BE2C (cell line): ENCODE data around the gene KIAA0408.

Experiments used
- DNase-seq: peaks from one replicate; pipeline ENCODE4 v3.0.0-alpha.2; 2020
- H3K27me3 ChIP-seq: fragments of 250-450 bp; sonication (Bioruptor Pico); 2 replicates; pipeline ENCODE4 v1.5.1; 2020; ENCODE audit warnings: mild to moderate bottlenecking
- H3K36me3 ChIP-seq: fragments of 250-450 bp; sonication (Bioruptor Pico); 2 replicates; pipeline ENCODE4 v1.5.1; 2020; ENCODE audit warnings: mild to moderate bottlenecking
- H3K4me1 ChIP-seq: fragments of 250-450 bp; sonication (Bioruptor Pico); 2 replicates; pipeline ENCODE4 v1.5.1; 2020
- H3K4me3 ChIP-seq: 2 replicates; pipeline ENCODE4 v1.5.1; 2011; ENCODE audit warnings: low read depth, low read length
- H3K9me3 ChIP-seq: fragments of 250-450 bp; sonication (Bioruptor Pico); 2 replicates; pipeline ENCODE4 v1.5.1; 2020
- TF ChIP-seq, protein P1 (sequence below): IDR thresholded peaks from 2 replicates; pipeline ENCODE4 v1.5.1; 2012; ENCODE audit warnings: mild to moderate bottlenecking, low read depth, low read length

Gene KIAA0408

DNA sequence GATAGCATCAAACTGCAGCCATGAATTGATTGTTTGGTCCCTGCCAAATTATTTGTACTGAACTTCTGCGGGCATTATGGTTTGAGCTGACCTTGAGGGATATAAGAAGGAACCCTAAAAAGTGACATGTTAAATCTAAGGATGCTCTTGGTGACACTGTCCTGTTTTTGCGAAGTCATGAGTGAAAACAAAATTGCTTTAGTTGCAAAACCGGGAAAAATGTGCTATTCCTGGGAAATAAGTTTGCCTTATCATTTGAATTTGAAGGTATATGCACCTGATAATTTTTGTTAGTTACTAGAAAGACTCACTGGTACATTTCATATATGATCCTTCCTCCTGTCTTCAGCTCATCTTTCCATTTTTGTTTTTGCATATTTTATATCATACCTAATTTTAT, 7.8 kb downstream of the KIAA0408 start:
- H3K9me3 ChIP-seq: no peaks in the 10 kb centered on the region
- TF ChIP-seq, protein P1, sequence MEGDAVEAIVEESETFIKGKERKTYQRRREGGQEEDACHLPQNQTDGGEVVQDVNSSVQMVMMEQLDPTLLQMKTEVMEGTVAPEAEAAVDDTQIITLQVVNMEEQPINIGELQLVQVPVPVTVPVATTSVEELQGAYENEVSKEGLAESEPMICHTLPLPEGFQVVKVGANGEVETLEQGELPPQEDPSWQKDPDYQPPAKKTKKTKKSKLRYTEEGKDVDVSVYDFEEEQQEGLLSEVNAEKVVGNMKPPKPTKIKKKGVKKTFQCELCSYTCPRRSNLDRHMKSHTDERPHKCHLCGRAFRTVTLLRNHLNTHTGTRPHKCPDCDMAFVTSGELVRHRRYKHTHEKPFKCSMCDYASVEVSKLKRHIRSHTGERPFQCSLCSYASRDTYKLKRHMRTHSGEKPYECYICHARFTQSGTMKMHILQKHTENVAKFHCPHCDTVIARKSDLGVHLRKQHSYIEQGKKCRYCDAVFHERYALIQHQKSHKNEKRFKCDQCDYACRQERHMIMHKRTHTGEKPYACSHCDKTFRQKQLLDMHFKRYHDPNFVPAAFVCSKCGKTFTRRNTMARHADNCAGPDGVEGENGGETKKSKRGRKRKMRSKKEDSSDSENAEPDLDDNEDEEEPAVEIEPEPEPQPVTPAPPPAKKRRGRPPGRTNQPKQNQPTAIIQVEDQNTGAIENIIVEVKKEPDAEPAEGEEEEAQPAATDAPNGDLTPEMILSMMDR: no peak
- no peaks in the 10 kb centered on the region for H3K4me1 ChIP-seq
- no peak for DNase-seq
- H3K4me3 ChIP-seq: no peak overlapping the region
- H3K27me3 ChIP-seq: no peaks in the 10 kb centered on the region
- H3K36me3 ChIP-seq: peaks cover 82% of the 10 kb centered on the region

DNA sequence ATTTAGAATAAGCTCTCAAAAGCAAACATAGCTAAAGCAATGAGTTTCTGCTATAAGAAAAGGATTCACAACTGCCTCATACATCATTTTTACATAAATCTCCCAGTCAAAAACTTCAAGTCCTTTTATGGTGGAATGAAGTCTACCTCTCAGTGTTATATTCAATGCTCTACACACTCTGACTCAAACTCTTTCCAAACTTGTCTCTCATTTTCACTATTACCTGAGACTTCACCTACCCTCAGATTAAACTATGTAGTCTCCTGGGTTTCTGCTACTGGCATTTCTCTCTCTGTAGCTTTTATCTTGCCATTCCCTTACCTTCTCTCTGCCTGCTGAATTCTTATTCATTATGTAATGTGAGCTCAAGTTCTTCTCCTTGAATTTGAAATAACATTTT, 11.4 kb downstream of the KIAA0408 start:
- TF ChIP-seq, protein P1: no peak
- H3K9me3 ChIP-seq: no peaks in the 10 kb centered on the region
- no peaks in the 10 kb centered on the region for H3K4me1 ChIP-seq
- no peaks in the 10 kb centered on the region for H3K27me3 ChIP-seq
- H3K36me3 ChIP-seq: peaks cover 97% of the 10 kb centered on the region
- no peak overlapping the region for H3K4me3 ChIP-seq
- DNase-seq: no peak

DNA sequence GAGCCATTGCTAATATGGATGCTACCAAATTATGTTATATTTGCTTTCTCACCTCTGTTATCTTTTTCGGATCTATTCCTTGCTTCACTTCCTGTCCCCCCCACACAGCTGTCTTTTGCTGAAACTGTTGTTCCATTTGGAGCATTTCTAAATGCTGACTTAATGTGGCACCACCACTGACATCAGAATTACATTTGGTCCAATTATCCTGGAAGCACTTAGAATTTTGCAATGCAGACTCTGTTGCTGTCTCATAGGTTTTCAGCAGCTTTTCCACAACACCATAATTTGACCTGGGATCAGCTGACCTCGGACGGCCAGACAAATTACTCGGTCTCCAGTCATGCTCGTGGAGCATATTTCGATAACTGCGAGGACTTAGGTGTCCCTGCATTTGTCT, 12.8 kb downstream of the KIAA0408 start:
- no peaks in the 10 kb centered on the region for H3K9me3 ChIP-seq
- H3K36me3 ChIP-seq: peaks cover 94% of the 10 kb centered on the region
- H3K4me1 ChIP-seq: no peaks in the 10 kb centered on the region
- TF ChIP-seq, protein P1: no peak
- DNase-seq: no peak
- no peaks in the 10 kb centered on the region for H3K27me3 ChIP-seq
- no peak overlapping the region for H3K4me3 ChIP-seq

DNA sequence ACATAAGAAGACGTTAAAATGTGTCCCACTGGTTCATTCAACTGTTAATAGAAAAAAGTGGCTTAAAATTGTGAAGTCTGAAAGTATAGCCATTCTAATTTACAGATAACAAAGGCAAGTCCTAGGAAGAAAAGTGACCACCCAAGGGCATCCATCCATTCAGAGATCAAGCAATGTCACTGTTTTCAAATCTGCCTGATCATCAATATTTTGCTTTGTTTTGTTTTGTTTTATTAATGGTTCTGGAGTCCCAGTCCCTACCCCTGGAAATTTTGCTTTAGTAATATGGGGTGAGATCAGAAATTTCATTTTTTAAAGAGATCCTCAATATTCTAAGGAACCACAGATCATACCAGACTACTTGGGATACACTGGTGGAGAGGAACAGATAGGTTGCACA, 17.3 kb downstream of the KIAA0408 start:
- Histone ChIP-seq H3K4me1 (no peaks in the 10 kb centered on the region), H3K4me3 (no peak overlapping the region), H3K9me3 (no peaks in the 10 kb centered on the region), H3K36me3 (peaks cover 64% of the 10 kb centered on the region), H3K27me3 (no peaks in the 10 kb centered on the region)
- DNase-seq: no peak
- TF ChIP-seq, protein P1: no peak

DNA sequence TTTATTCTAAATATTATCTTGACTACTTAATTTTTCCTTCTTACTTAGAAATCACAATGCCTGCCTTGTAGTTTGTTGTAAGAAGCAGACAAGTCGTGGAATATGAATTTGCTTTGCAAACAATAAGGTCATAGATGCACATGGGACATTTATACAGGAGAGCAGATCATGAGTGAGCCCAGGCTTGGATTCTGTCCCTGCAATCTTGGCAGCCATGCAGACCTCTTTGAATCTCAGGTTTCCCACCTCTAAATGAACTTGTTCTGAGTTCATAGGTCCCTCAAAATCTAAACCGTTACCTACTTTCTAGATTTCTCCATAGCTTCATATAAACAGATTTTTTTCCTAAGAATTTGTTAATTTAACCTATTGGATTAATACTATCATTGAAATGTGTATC, 19.5 kb downstream of the KIAA0408 start:
- no peaks in the 10 kb centered on the region for H3K27me3 ChIP-seq
- H3K4me3 ChIP-seq: no peak overlapping the region
- DNase-seq: no peak
- no peaks in the 10 kb centered on the region for H3K4me1 ChIP-seq
- TF ChIP-seq, protein P1: no peak
- peaks cover 42% of the 10 kb centered on the region for H3K36me3 ChIP-seq
- H3K9me3 ChIP-seq: no peaks in the 10 kb centered on the region

DNA sequence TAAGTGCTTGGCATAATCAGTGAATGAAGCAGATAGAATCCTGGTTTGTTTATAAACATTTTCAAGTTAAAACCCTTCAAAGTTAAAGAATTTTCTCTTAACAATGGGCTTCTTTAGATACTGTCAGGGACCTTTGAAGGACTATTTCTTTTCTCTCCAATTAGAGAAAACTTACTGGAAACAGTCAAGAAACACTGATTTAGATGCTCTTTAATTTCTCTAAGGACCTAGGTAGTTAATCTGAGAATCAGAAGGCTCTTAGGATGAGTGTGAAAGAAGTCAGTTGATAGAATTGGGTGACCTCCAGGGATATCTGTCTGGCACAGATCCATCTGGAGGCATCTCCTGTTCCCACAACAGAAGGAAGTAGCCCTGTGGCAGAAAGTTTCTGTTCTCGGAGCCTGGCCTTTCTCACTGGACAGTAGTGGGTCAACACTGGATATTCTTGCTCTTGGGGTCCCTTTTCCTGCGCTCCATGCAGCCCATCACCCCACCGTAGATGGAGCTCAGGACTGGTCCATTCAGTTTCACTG, 22.5 kb downstream of the KIAA0408 start:
- no peaks in the 10 kb centered on the region for H3K27me3 ChIP-seq
- no peak overlapping the region for H3K4me3 ChIP-seq
- no peaks in the 10 kb centered on the region for H3K4me1 ChIP-seq
- DNase-seq: peak; percentile 25
- no peaks in the 10 kb centered on the region for H3K9me3 ChIP-seq
- peaks cover 16% of the 10 kb centered on the region for H3K36me3 ChIP-seq
- TF ChIP-seq, protein P1: no peak
